Progenitor cell of endocrine pancreas (in vitro differentiated cells): ENCODE measurements around the gene PLEKHH2. TPM values are rescaled to one million over a fixed set of nuclear protein-coding genes. Genes with fewer than 3 reads are reported as not detected.

ENCODE experiments used
- DNase-seq: peaks from one replicate; pipeline ENCODE4 v3.0.0; 2021; ENCODE audit warnings: low spot score; ENCODE audit not compliant: unreplicated experiment
- H3K27ac Mint-ChIP-seq: 2 replicates; pipeline ENCODE4 v1.8.0; 2021; ENCODE audit warnings: mild to moderate bottlenecking, moderate library complexity, mixed read lengths
- H3K27me3 Mint-ChIP-seq: 2 replicates; pipeline ENCODE4 v1.8.0; 2021; ENCODE audit warnings: mixed read lengths
- H3K36me3 Mint-ChIP-seq: 2 replicates; pipeline ENCODE4 v1.8.0; 2022; ENCODE audit warnings: mixed read lengths; ENCODE audit not compliant: insufficient read depth
- H3K4me1 Mint-ChIP-seq: 2 replicates; pipeline ENCODE4 v1.8.0; 2021; ENCODE audit warnings: low read depth, mixed read lengths
- H3K4me3 Mint-ChIP-seq: 2 replicates; pipeline ENCODE4 v1.8.0; 2021; ENCODE audit warnings: low read depth, mild to moderate bottlenecking, moderate library complexity, mixed read lengths
- H3K9me3 Mint-ChIP-seq: 2 replicates; pipeline ENCODE4 v1.8.0; 2021; ENCODE audit warnings: low read depth, mixed read lengths
- CTCF ChIP-seq: fragments of 200-600 bp; sonication (generic); IDR thresholded peaks from one replicate; pipeline ENCODE4 v1.5.0; 2021; ENCODE audit warnings: antibody characterized with exemption, mild to moderate bottlenecking; ENCODE audit not compliant: unreplicated experiment
- total RNA-seq: library from RNA; stranded (reverse); gene quantifications from 2 replicates; pipeline ENCODE4 v1.2.1, GENCODE V29; 2021

Gene PLEKHH2
- total RNA-seq, 1 donor from 2014 or later = 9.0 TPM

- no peak overlapping the region for H3K4me3 Mint-ChIP-seq
- peak; percentile 46 for DNase-seq
- peaks cover 3% of the 10 kb centered on the region for H3K27me3 Mint-ChIP-seq
- H3K27ac Mint-ChIP-seq = peak overlapping the region; percentile 53
- H3K4me1 Mint-ChIP-seq = peaks cover 13% of the 10 kb centered on the region
- peak; percentile 85 for TF ChIP-seq CTCF
- no peaks in the 10 kb centered on the region for H3K9me3 Mint-ChIP-seq
- H3K36me3 Mint-ChIP-seq = no peaks in the 10 kb centered on the region
Measured at GRCh38 chr2:43611987-43612894, 24.8 kb upstream of the PLEKHH2 start.

GRCh38 chr2:43612944-43613343, 24.1 kb upstream of the PLEKHH2 start:
- Mint-ChIP-seq H3K9me3 (no peaks in the 10 kb centered on the region), H3K4me3 (no peak overlapping the region), H3K36me3 (no peaks in the 10 kb centered on the region), H3K27ac (no peak overlapping the region), H3K4me1 (peaks cover 13% of the 10 kb centered on the region), H3K27me3 (peaks cover 3% of the 10 kb centered on the region)
- no peak for TF ChIP-seq CTCF
- no peak for DNase-seq

GRCh38 chr2:43616967-43617680, 19.9 kb upstream of the PLEKHH2 start:
- no peak overlapping the region for H3K27ac Mint-ChIP-seq
- no peak for DNase-seq
- H3K4me3 Mint-ChIP-seq = no peak overlapping the region
- peaks cover 3% of the 10 kb centered on the region for H3K27me3 Mint-ChIP-seq
- H3K36me3 Mint-ChIP-seq = no peaks in the 10 kb centered on the region
- TF ChIP-seq CTCF = no peak
- H3K9me3 Mint-ChIP-seq = no peaks in the 10 kb centered on the region
- peaks cover 5% of the 10 kb centered on the region for H3K4me1 Mint-ChIP-seq

GRCh38 chr2:43619511-43619910, 17.5 kb upstream of the PLEKHH2 start:
- TF ChIP-seq CTCF = no peak
- H3K4me1 Mint-ChIP-seq = no peaks in the 10 kb centered on the region
- no peaks in the 10 kb centered on the region for H3K36me3 Mint-ChIP-seq
- no peak overlapping the region for H3K4me3 Mint-ChIP-seq
- no peak overlapping the region for H3K27ac Mint-ChIP-seq
- DNase-seq = no peak
- no peaks in the 10 kb centered on the region for H3K9me3 Mint-ChIP-seq
- no peaks in the 10 kb centered on the region for H3K27me3 Mint-ChIP-seq

- no peak for TF ChIP-seq CTCF
- H3K9me3 Mint-ChIP-seq = peaks cover 5% of the 10 kb centered on the region
- H3K4me1 Mint-ChIP-seq = no peaks in the 10 kb centered on the region
- DNase-seq = no peak
- no peaks in the 10 kb centered on the region for H3K27me3 Mint-ChIP-seq
- no peak overlapping the region for H3K4me3 Mint-ChIP-seq
- peak overlapping the region; percentile 76 for H3K27ac Mint-ChIP-seq
- no peaks in the 10 kb centered on the region for H3K36me3 Mint-ChIP-seq
Measured at GRCh38 chr2:43622931-43623451, 14.1 kb upstream of the PLEKHH2 start.
